GM12878 (cell line): ENCODE measurements around the gene MAP1S. TPM values are rescaled to one million over a fixed set of nuclear protein-coding genes. Genes with fewer than 3 reads are reported as not detected.
A peak's percentile ranks its signal among the peaks of the same experiment; 100 is the strongest.

ENCODE experiments used
- CBX5 ChIP-seq: sonication (generic); IDR thresholded peaks from 2 replicates; pipeline ENCODE4 v1.6.1; 2016; ENCODE audit warnings: low read depth, moderate library complexity, mild to moderate bottlenecking, inconsistent platforms
- CHD1 ChIP-seq: IDR thresholded peaks from 2 replicates; pipeline ENCODE4 v1.6.1; 2012; ENCODE audit warnings: low read depth, low read length, improper control_type of control experiment
- CHD4 ChIP-seq: fragments of 200-600 bp; sonication (generic); IDR thresholded peaks from 2 replicates; pipeline ENCODE4 v1.6.1; 2016; ENCODE audit warnings: mild to moderate bottlenecking
- EP300 ChIP-seq, 2 experiments: fragments of 150-350 bp in 1 of 2; IDR thresholded peaks; 2 replicates each; pipeline ENCODE4 v1.6.1; 2011 to 2012; ENCODE audit warnings: low read depth in 2 of 2, low read length in 2 of 2, borderline replicate concordance in 1 of 2, improper control_type of control experiment in 1 of 2, inconsistent platforms in 1 of 2; ENCODE audit not compliant: control insufficient read depth in 1 of 2
- POLR2AphosphoS5 ChIP-seq: IDR thresholded peaks from 2 replicates; pipeline ENCODE4 v1.6.1; 2011; ENCODE audit warnings: mild to moderate bottlenecking, low read length, inconsistent platforms
- RAD21 ChIP-seq: IDR thresholded peaks from 2 replicates; pipeline ENCODE4 v1.6.1; 2011; ENCODE audit warnings: mild to moderate bottlenecking, low read depth, low read length, moderate library complexity; ENCODE audit not compliant: insufficient read depth
- RAD51 ChIP-seq: fragments of 450-650 bp; IDR thresholded peaks from 2 replicates; pipeline ENCODE4 v1.6.1; 2016; ENCODE audit warnings: moderate library complexity, mild to moderate bottlenecking, inconsistent platforms
- STAT3 ChIP-seq: IDR thresholded peaks from 2 replicates; pipeline ENCODE4 v1.6.1; 2011; ENCODE audit warnings: low read depth, low read length, improper control_type of control experiment
- YY1 ChIP-seq: IDR thresholded peaks from 2 replicates; pipeline ENCODE4 v1.6.1; 2011; ENCODE audit warnings: low read depth, mild to moderate bottlenecking, low read length
- polyA plus RNA-seq, 11 experiments: library from polyadenylated mRNA; depleted of rRNA in 4 of 11; unstranded in 6 of 11; stranded (reverse) in 5 of 11; fragments of >200 nt; fragmentation: Nextera tagmentation in 4 of 11; fragmentation: Illumina TruSeq in 1 of 11; extraction: Ambion mirVana in 4 of 11; extraction: Trizol in 1 of 11; gene quantifications; 1 replicate in 1 of 11; 2 replicates in 10 of 11; pipeline versions ENCODE4 v1.2.1 to v1.2.3, GENCODE V29; 2011 to 2016; ENCODE audit warnings: inconsistent platforms in 2 of 11, missing spikeins in 2 of 11, low read depth in 1 of 11
- total RNA-seq, 4 experiments: library from RNA; depleted of rRNA in 3 of 4; stranded (reverse); fragments of >200 nt in 3 of 4; fragmentation: Illumina TruSeq in 1 of 4; extraction: Trizol in 1 of 4; gene quantifications; 2 replicates each; pipeline versions ENCODE4 v1.2.1 to v1.2.3, GENCODE V29; 2013 to 2021
- TF ChIP-seq, protein P1 (sequence below): fragments of 450-650 bp; IDR thresholded peaks from 2 replicates; pipeline ENCODE4 v1.6.1; 2014; ENCODE audit warnings: mild to moderate bottlenecking
- TF ChIP-seq, protein P2 (sequence below): fragments of 450-650 bp; IDR thresholded peaks from 2 replicates; pipeline ENCODE4 v1.6.1; 2017; ENCODE audit warnings: mild to moderate bottlenecking, moderate library complexity
- TF ChIP-seq, protein P3 (sequence below): fragments of 450-650 bp; IDR thresholded peaks from 2 replicates; pipeline ENCODE4 v1.6.1; 2016; ENCODE audit warnings: mild to moderate bottlenecking, moderate library complexity, borderline replicate concordance
- TF ChIP-seq, protein P4 (sequence below): IDR thresholded peaks from 2 replicates; pipeline ENCODE4 v1.6.1; 2012; ENCODE audit warnings: improper control_type of control experiment, low read depth, low read length; ENCODE audit not compliant: insufficient replicate concordance

Gene MAP1S
- total and polyA plus RNA-seq, 10 of the 15 experiments (the other 5 are each of a cell fraction or from before 2014, with no cell fraction given) = 2.1 to 63.9 (median 15.0) TPM

DNA sequence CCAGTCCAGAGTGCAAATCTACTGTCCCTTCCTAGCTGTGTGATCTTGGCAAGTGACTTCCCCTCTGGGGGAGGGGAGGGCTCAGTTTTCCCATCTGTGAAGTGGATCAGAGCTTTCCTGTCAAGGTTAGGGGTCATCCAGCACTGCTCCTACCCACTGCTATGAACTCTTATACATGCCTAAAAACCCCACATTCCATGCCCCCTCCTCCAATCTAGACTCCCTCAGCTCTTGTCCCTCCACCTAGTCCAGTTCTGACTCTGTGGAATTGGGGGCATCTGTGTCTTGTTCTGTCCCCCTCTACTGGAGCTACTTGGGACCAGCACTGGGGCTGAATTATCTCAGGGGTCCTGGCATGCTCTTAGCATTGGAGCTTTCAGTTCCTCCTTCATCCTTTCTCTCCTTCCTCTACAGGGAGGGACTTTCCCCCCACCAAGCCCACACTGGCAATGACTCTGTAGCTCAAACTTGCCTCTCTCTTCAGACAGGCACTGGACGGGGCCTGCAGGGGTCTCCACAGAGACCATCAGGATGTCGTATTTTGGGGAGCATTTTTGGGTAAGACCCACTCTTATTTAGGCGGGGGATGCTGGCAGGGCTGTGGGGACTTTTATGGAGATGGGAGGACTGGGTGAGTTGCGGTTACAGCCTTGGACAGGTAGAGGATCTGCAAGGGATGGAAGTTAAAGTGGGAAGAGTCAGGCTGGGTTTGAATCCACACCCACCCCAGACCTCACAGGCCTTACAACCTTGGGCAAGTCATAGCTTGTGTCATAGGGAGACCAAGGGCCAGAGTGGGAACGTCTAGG, 35.6 kb downstream of the MAP1S start (continued):
- TF ChIP-seq EP300 (IDR thresholded peaks at IDR 0.05; ENCODE audit: borderline replicate concordance in 1 of 2, control insufficient read depth in 1 of 2, low read depth in 2 of 2, low read length in 2 of 2) (peak in 1 of 2 experiments; percentile 72; a peak in 2 of 4 replicates), CBX5 (0 out of 2 replicates have a peak, but pooled peaks have one; percentile 67), CHD1 (no peak), RAD21 (peak; percentile 50; the same call in 1 of the 2 replicates), CHD4 (no peak), YY1 (peak; percentile 54; the same call in 1 of the 2 replicates), RAD51 (no peak), STAT3 (no peak), POLR2AphosphoS5 (no peak)
- TF ChIP-seq, protein P1, sequence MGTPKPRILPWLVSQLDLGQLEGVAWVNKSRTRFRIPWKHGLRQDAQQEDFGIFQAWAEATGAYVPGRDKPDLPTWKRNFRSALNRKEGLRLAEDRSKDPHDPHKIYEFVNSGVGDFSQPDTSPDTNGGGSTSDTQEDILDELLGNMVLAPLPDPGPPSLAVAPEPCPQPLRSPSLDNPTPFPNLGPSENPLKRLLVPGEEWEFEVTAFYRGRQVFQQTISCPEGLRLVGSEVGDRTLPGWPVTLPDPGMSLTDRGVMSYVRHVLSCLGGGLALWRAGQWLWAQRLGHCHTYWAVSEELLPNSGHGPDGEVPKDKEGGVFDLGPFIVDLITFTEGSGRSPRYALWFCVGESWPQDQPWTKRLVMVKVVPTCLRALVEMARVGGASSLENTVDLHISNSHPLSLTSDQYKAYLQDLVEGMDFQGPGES = no peak
- TF ChIP-seq, protein P2, sequence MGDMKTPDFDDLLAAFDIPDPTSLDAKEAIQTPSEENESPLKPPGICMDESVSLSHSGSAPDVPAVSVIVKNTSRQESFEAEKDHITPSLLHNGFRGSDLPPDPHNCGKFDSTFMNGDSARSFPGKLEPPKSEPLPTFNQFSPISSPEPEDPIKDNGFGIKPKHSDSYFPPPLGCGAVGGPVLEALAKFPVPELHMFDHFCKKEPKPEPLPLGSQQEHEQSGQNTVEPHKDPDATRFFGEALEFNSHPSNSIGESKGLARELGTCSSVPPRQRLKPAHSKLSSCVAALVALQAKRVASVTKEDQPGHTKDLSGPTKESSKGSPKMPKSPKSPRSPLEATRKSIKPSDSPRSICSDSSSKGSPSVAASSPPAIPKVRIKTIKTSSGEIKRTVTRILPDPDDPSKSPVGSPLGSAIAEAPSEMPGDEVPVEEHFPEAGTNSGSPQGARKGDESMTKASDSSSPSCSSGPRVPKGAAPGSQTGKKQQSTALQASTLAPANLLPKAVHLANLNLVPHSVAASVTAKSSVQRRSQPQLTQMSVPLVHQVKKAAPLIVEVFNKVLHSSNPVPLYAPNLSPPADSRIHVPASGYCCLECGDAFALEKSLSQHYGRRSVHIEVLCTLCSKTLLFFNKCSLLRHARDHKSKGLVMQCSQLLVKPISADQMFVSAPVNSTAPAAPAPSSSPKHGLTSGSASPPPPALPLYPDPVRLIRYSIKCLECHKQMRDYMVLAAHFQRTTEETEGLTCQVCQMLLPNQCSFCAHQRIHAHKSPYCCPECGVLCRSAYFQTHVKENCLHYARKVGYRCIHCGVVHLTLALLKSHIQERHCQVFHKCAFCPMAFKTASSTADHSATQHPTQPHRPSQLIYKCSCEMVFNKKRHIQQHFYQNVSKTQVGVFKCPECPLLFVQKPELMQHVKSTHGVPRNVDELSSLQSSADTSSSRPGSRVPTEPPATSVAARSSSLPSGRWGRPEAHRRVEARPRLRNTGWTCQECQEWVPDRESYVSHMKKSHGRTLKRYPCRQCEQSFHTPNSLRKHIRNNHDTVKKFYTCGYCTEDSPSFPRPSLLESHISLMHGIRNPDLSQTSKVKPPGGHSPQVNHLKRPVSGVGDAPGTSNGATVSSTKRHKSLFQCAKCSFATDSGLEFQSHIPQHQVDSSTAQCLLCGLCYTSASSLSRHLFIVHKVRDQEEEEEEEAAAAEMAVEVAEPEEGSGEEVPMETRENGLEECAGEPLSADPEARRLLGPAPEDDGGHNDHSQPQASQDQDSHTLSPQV = no peak
- TF ChIP-seq, protein P3, sequence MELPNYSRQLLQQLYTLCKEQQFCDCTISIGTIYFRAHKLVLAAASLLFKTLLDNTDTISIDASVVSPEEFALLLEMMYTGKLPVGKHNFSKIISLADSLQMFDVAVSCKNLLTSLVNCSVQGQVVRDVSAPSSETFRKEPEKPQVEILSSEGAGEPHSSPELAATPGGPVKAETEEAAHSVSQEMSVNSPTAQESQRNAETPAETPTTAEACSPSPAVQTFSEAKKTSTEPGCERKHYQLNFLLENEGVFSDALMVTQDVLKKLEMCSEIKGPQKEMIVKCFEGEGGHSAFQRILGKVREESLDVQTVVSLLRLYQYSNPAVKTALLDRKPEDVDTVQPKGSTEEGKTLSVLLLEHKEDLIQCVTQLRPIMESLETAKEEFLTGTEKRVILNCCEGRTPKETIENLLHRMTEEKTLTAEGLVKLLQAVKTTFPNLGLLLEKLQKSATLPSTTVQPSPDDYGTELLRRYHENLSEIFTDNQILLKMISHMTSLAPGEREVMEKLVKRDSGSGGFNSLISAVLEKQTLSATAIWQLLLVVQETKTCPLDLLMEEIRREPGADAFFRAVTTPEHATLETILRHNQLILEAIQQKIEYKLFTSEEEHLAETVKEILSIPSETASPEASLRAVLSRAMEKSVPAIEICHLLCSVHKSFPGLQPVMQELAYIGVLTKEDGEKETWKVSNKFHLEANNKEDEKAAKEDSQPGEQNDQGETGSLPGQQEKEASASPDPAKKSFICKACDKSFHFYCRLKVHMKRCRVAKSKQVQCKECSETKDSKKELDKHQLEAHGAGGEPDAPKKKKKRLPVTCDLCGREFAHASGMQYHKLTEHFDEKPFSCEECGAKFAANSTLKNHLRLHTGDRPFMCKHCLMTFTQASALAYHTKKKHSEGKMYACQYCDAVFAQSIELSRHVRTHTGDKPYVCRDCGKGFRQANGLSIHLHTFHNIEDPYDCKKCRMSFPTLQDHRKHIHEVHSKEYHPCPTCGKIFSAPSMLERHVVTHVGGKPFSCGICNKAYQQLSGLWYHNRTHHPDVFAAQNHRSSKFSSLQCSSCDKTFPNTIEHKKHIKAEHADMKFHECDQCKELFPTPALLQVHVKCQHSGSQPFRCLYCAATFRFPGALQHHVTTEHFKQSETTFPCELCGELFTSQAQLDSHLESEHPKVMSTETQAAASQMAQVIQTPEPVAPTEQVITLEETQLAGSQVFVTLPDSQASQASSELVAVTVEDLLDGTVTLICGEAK = no peak; the same call in 1 of the 2 replicates
- TF ChIP-seq, protein P4, sequence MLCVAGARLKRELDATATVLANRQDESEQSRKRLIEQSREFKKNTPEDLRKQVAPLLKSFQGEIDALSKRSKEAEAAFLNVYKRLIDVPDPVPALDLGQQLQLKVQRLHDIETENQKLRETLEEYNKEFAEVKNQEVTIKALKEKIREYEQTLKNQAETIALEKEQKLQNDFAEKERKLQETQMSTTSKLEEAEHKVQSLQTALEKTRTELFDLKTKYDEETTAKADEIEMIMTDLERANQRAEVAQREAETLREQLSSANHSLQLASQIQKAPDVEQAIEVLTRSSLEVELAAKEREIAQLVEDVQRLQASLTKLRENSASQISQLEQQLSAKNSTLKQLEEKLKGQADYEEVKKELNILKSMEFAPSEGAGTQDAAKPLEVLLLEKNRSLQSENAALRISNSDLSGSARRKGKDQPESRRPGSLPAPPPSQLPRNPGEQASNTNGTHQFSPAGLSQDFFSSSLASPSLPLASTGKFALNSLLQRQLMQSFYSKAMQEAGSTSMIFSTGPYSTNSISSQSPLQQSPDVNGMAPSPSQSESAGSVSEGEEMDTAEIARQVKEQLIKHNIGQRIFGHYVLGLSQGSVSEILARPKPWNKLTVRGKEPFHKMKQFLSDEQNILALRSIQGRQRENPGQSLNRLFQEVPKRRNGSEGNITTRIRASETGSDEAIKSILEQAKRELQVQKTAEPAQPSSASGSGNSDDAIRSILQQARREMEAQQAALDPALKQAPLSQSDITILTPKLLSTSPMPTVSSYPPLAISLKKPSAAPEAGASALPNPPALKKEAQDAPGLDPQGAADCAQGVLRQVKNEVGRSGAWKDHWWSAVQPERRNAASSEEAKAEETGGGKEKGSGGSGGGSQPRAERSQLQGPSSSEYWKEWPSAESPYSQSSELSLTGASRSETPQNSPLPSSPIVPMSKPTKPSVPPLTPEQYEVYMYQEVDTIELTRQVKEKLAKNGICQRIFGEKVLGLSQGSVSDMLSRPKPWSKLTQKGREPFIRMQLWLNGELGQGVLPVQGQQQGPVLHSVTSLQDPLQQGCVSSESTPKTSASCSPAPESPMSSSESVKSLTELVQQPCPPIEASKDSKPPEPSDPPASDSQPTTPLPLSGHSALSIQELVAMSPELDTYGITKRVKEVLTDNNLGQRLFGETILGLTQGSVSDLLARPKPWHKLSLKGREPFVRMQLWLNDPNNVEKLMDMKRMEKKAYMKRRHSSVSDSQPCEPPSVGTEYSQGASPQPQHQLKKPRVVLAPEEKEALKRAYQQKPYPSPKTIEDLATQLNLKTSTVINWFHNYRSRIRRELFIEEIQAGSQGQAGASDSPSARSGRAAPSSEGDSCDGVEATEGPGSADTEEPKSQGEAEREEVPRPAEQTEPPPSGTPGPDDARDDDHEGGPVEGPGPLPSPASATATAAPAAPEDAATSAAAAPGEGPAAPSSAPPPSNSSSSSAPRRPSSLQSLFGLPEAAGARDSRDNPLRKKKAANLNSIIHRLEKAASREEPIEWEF = no peak
